Esophagus (tissue), 2 donors: ENCODE results near the gene ATXN1. TPM values are rescaled to one million over a fixed set of nuclear protein-coding genes. Genes with fewer than 3 reads are reported as not detected.

ENCODE experiments used
- H3K27ac ChIP-seq, 2 donors: one replicate each; pipeline ENCODE4 v1.5.1; 2013; ENCODE audit warnings: low read depth in 2 of 2, mild to moderate bottlenecking in 2 of 2, inconsistent platforms in 1 of 2, low read length in 1 of 2, moderate library complexity in 1 of 2
- H3K27me3 ChIP-seq, 2 donors: one replicate each; pipeline ENCODE4 v1.6.1; 2013; ENCODE audit warnings: low read length in 2 of 2, control low read depth in 1 of 2, mild to moderate bottlenecking in 1 of 2; ENCODE audit not compliant: insufficient read depth in 2 of 2, control insufficient read depth in 1 of 2
- H3K36me3 ChIP-seq, 2 donors: one replicate each; pipeline ENCODE4 v1.6.1; 2013; ENCODE audit warnings: low read length in 1 of 2; ENCODE audit not compliant: control insufficient read depth in 2 of 2, insufficient read depth in 2 of 2
- H3K4me1 ChIP-seq, 2 donors: one replicate each; pipeline ENCODE4 v1.6.1; 2013; ENCODE audit warnings: low read length in 1 of 2; ENCODE audit not compliant: control insufficient read depth in 2 of 2, insufficient read depth in 2 of 2
- H3K4me3 ChIP-seq, 2 donors: one replicate each; pipeline ENCODE4 v1.5.1; 2013; ENCODE audit warnings: low read length in 2 of 2, mild to moderate bottlenecking in 2 of 2, low read depth in 1 of 2, moderate library complexity in 1 of 2
- H3K9me3 ChIP-seq, 2 donors: one replicate each; pipeline ENCODE4 v1.6.1; 2013; ENCODE audit warnings: mild to moderate bottlenecking in 2 of 2, low read depth in 1 of 2, low read length in 1 of 2, moderate library complexity in 1 of 2; ENCODE audit not compliant: control insufficient read depth in 2 of 2, insufficient read depth in 1 of 2
- WGBS, 2 donors: extraction: QIAGEN DNeasy Blood & Tissue Kit; methylation state at CpG; one replicate each; pipeline ENCODE4 v1.1.7; 2013; 5-methylcytosine and 5-hydroxymethylcytosine counted together
- polyA plus RNA-seq, 2 donors: library from polyadenylated mRNA; stranded (reverse); fragments of 200-250 nt; gene quantifications; one replicate each; pipeline ENCODE4 v1.2.3, GENCODE V29; 2013
- donor health status: healthy with polysubstance abuse.
- donor health status: Bipolar disorder and iron deficiency.

ATXN1 gene
- polyA plus RNA-seq, 2 donors = 4.3 to 8.8 TPM

GRCh38 chr6:16305788-16306187, 455.5 kb downstream of the ATXN1 start:
- Histone ChIP-seq H3K9me3 (no peaks in the 10 kb centered on the region), H3K27ac (no peak overlapping the region), H3K4me1 (no peaks in the 10 kb centered on the region), H3K4me3 (no peak overlapping the region), H3K27me3 (no peaks in the 10 kb centered on the region), H3K36me3 (peaks cover 6 to 12% of the 10 kb centered on the region in 2 donors)
- 88% methylated on average over 19 of the region's 19 CpGs for WGBS, 2 donors

- H3K4me3 ChIP-seq = no peak overlapping the region
- no peaks in the 10 kb centered on the region for H3K27me3 ChIP-seq
- H3K36me3 ChIP-seq = peaks cover 6 to 12% of the 10 kb centered on the region in 2 donors
- 66 to 76% methylated on average over 7 of the region's 7 CpGs for WGBS, 2 donors
- H3K4me1 ChIP-seq = no peaks in the 10 kb centered on the region
- no peaks in the 10 kb centered on the region for H3K9me3 ChIP-seq
- no peak overlapping the region for H3K27ac ChIP-seq
Observed at GRCh38 chr6:16305246-16305725, 456.0 kb downstream of the ATXN1 start.

DNA sequence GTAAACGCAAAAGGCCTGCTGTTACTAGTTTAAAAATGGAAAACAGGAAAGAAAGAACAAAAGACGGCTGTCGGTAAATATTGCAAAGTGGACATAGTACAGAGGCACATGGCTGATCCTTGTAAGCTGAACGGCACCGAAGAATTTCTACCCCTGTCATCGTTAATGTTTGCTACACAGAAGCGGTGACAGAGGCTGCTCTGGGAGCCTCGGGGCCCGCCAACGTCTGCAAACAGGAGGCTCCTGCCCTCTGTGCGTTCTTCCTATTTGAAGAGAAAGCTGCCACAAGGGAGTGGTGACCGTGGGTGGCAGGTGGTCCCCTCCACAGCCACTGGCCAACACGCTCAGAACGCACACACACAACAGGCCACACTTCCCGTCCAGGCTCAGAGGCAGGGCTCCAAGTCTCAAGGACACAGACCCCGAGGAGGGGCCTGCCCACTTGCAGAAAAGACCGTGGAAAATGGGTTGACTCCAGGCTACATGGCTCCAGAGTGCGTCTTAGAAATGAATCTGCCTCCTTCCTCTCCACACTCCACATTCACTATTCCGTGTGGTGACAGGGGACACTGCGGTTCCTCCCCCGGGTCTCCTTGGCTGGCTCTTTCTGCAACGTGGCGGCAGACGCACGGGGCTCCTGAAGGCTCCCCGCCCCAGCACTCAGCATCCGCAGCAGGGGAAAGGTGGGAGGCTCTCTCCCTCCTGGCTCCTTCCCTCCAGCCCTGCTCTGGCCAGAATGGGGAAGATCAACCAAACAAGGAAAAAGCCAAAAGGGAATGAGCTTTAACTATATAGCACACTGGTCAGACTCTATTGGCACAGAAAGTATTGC, 458.3 kb downstream of the ATXN1 start:
- Histone ChIP-seq H3K9me3 (no peaks in the 10 kb centered on the region), H3K27me3 (no peaks in the 10 kb centered on the region)

GRCh38 chr6:16301511-16301910, 459.7 kb downstream of the ATXN1 start:
- peaks cover 6 to 12% of the 10 kb centered on the region in 2 donors for H3K36me3 ChIP-seq
- H3K27me3 ChIP-seq = no peaks in the 10 kb centered on the region
- no peak overlapping the region for H3K27ac ChIP-seq
- H3K4me1 ChIP-seq = no peaks in the 10 kb centered on the region
- 91% methylated on average over 7 of the region's 7 CpGs for WGBS, 2 donors
- H3K4me3 ChIP-seq = no peak overlapping the region
- no peaks in the 10 kb centered on the region for H3K9me3 ChIP-seq

More for the DNA sequence above, 458.3 kb downstream of the ATXN1 start:
- H3K4me1 ChIP-seq = no peaks in the 10 kb centered on the region
- H3K4me3 ChIP-seq = no peak overlapping the region
- WGBS, 2 donors = 80 to 81% methylated on average over 27 of the region's 27 CpGs
- peaks cover 6 to 12% of the 10 kb centered on the region in 2 donors for H3K36me3 ChIP-seq
- H3K27ac ChIP-seq = no peak overlapping the region

- no peaks in the 10 kb centered on the region for H3K27me3 ChIP-seq
- no peak overlapping the region for H3K27ac ChIP-seq
- no peak overlapping the region for H3K4me3 ChIP-seq
- WGBS, 2 donors = 82 to 94% methylated on average over 3 of the region's 3 CpGs
- H3K36me3 ChIP-seq = peaks cover 6 to 8% of the 10 kb centered on the region in 2 donors
- no peaks in the 10 kb centered on the region for H3K9me3 ChIP-seq
- no peaks in the 10 kb centered on the region for H3K4me1 ChIP-seq
Observed at GRCh38 chr6:16299861-16300260, 461.4 kb downstream of the ATXN1 start.

- Histone ChIP-seq H3K36me3 (no peaks in the 10 kb centered on the region), H3K4me3 (no peak overlapping the region), H3K4me1 (no peaks in the 10 kb centered on the region), H3K27ac (no peak overlapping the region), H3K9me3 (no peaks in the 10 kb centered on the region), H3K27me3 (no peaks in the 10 kb centered on the region)
- WGBS, 2 donors = 94 to 96% methylated on average over 7 of the region's 7 CpGs
Observed at GRCh38 chr6:16296061-16296670, 465.1 kb downstream of the ATXN1 start.

DNA sequence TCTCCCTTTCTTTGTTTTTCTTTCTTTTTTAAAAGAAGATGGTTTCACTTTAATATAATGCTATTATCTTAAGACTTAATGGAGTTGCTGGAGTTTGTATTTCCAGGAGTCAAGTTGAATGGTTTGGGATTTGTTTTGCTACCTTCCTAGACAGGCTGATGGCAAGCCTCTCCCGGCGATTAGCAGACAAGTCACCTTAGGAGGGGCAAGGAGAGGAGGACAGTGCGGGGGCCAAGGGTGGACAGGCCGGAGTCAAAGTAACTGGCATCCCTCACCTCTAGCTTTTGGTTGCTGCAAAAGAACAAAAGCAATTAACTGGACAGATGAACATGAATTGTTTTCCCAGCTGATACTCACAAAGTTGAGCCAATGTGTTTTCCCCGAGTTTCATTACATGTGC, 465.8 kb downstream of the ATXN1 start:
- H3K4me1 ChIP-seq = no peaks in the 10 kb centered on the region
- H3K4me3 ChIP-seq = no peak overlapping the region
- no peaks in the 10 kb centered on the region for H3K36me3 ChIP-seq
- 92 to 97% methylated on average over 5 of the region's 5 CpGs for WGBS, 2 donors
- no peaks in the 10 kb centered on the region for H3K9me3 ChIP-seq
- H3K27ac ChIP-seq = no peak overlapping the region
- no peaks in the 10 kb centered on the region for H3K27me3 ChIP-seq

- Histone ChIP-seq H3K27ac (no peak overlapping the region), H3K4me1 (no peaks in the 10 kb centered on the region)
- WGBS, 2 donors = 92% methylated on average over 15 of the region's 15 CpGs
Observed at GRCh38 chr6:16295060-16295459, 466.2 kb downstream of the ATXN1 start.

DNA sequence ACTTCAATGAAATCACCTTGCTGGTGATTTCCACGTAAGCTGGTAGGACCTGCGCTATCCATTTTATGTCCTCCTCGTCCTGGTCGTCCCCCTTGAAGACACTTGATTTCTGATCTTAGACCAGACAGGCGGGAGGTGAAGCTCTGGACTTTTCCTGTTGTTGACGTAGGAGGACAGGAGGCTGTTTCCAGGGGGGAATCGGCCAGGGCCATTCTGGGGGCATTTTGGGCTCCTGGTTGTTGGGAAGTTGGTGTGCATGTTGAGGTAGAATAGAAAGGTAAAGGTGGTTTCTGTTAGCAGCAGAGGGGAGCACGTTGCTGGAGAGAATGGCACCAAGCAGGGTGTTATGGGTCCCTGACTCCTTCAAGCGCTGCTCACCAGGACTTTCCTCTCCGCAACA, 466.9 kb downstream of the ATXN1 start:
- Histone ChIP-seq H3K27me3 (no peaks in the 10 kb centered on the region), H3K36me3 (no peaks in the 10 kb centered on the region)
- WGBS, 2 donors = 91 to 94% methylated on average over 10 of the region's 10 CpGs

More at GRCh38 chr6:16295060-16295459, 466.2 kb downstream of the ATXN1 start:
- Histone ChIP-seq H3K4me3 (no peak overlapping the region), H3K27me3 (no peaks in the 10 kb centered on the region), H3K9me3 (no peaks in the 10 kb centered on the region), H3K36me3 (no peaks in the 10 kb centered on the region)

More for the DNA sequence above, 466.9 kb downstream of the ATXN1 start:
- H3K4me1 ChIP-seq = no peaks in the 10 kb centered on the region
- no peak overlapping the region for H3K27ac ChIP-seq
- H3K9me3 ChIP-seq = no peaks in the 10 kb centered on the region
- no peak overlapping the region for H3K4me3 ChIP-seq
